ENCODE measurements around the gene MAB21L3. TPM values are rescaled to one million over a fixed set of nuclear protein-coding genes. Genes with fewer than 3 reads are reported as not detected.
A peak's percentile ranks its signal among the peaks of the same experiment; 100 is the strongest.

The MAB21L3 gene
- total and polyA plus RNA-seq, 2 of the 13 experiments (the other 11 are each of a cell fraction or from before 2014, with no cell fraction given), result 0.55 to 4.1 TPM

DNA sequence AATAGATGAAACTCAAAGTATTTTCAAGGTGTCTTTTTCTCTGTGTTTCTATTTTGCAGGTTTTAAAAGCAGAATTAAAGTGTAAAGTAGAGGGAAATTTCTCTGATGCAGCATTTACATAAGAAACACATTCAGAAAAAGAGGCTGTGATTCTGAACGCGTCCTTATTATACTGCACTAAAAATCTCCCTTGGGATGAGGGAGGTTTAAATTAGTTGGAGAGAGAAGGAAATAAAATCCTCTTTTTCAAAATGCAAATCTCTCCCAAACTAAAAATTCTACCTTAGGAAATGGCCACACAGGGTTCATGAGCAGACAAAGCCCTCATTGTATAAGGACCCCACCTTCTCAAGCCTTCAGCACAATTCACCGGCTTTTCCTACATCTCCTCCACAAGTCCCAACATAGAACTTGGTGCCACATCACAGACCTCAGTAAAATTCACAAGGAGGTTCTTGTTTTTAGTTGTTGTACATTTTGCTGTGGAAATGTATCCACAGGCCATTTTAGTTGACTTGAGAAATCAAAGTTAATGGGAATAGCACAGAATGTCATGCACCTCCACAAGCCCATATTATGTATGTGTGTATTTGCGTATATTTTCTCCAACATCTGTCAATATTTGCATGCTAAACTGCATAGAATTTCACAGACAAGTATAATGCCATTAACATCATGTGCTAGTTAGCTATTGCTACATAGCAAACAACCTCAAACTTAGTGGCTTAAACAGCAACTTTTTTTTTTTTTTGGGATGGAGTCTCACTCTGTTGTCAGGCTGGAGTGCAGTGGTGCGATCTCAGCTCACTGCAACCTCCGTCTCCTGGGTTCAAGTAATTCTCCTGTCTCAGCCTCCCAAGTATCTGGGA lies 59.8 kb downstream of the MAB21L3 start (continued):
- TF ChIP-seq, protein P1, sequence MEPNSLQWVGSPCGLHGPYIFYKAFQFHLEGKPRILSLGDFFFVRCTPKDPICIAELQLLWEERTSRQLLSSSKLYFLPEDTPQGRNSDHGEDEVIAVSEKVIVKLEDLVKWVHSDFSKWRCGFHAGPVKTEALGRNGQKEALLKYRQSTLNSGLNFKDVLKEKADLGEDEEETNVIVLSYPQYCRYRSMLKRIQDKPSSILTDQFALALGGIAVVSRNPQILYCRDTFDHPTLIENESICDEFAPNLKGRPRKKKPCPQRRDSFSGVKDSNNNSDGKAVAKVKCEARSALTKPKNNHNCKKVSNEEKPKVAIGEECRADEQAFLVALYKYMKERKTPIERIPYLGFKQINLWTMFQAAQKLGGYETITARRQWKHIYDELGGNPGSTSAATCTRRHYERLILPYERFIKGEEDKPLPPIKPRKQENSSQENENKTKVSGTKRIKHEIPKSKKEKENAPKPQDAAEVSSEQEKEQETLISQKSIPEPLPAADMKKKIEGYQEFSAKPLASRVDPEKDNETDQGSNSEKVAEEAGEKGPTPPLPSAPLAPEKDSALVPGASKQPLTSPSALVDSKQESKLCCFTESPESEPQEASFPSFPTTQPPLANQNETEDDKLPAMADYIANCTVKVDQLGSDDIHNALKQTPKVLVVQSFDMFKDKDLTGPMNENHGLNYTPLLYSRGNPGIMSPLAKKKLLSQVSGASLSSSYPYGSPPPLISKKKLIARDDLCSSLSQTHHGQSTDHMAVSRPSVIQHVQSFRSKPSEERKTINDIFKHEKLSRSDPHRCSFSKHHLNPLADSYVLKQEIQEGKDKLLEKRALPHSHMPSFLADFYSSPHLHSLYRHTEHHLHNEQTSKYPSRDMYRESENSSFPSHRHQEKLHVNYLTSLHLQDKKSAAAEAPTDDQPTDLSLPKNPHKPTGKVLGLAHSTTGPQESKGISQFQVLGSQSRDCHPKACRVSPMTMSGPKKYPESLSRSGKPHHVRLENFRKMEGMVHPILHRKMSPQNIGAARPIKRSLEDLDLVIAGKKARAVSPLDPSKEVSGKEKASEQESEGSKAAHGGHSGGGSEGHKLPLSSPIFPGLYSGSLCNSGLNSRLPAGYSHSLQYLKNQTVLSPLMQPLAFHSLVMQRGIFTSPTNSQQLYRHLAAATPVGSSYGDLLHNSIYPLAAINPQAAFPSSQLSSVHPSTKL (CRISPR knock-in tag; IDR thresholded peaks at IDR 0.05), result 0 out of 2 replicates have a peak, but pooled peaks have one; percentile 33
- no peak for TF ChIP-seq ZNF382 (CRISPR knock-in tag; IDR thresholded peaks at IDR 0.05; ENCODE audit: borderline replicate concordance)

DNA sequence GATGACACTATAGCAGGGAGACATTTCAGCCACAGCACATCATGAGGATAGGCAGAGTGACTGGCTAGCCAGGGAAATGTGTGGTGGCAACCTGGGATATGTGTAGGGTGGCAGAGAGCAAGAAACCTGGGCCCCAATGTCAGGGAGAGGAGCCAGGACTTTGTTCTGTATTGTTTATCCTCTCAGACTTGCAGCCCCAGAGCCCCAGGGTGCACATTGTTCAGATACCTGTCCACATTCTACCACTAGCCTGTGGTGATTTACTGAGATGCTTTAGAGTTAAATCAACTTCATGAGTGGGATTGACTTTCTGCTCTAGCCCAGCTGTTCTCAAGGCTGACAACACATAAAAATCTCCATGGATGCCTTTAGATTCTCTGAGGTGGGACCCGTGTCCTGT lies 61.5 kb downstream of the MAB21L3 start:
- 16% methylated on average over 1 of the region's 1 CpG for WGBS (ENCODE audit: low lambda C conversion rate)
- TF ChIP-seq ZMYM4 (CRISPR knock-in tag; IDR thresholded peaks at IDR 0.05), result 0 out of 2 replicates have a peak, but pooled peaks have one; percentile 33
- TF ChIP-seq ZMYM3 (CRISPR knock-in tag; IDR thresholded peaks at IDR 0.05), result peak; percentile 27; the same call in 1 of the 2 replicates
- TF ChIP-seq, protein P2, sequence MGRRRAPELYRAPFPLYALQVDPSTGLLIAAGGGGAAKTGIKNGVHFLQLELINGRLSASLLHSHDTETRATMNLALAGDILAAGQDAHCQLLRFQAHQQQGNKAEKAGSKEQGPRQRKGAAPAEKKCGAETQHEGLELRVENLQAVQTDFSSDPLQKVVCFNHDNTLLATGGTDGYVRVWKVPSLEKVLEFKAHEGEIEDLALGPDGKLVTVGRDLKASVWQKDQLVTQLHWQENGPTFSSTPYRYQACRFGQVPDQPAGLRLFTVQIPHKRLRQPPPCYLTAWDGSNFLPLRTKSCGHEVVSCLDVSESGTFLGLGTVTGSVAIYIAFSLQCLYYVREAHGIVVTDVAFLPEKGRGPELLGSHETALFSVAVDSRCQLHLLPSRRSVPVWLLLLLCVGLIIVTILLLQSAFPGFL (CRISPR knock-in tag; IDR thresholded peaks at IDR 0.05), result no peak
- peak; percentile 53 for TF ChIP-seq HDAC2 (CRISPR knock-in tag; IDR thresholded peaks at IDR 0.05)
- TF ChIP-seq KAT2B (IDR thresholded peaks at IDR 0.05; ENCODE audit: borderline replicate concordance, low read depth, low read length), result no peak
- TF ChIP-seq BCL6 (CRISPR knock-in tag; IDR thresholded peaks at IDR 0.05), result peak; percentile 49
- TF ChIP-seq, protein P3, sequence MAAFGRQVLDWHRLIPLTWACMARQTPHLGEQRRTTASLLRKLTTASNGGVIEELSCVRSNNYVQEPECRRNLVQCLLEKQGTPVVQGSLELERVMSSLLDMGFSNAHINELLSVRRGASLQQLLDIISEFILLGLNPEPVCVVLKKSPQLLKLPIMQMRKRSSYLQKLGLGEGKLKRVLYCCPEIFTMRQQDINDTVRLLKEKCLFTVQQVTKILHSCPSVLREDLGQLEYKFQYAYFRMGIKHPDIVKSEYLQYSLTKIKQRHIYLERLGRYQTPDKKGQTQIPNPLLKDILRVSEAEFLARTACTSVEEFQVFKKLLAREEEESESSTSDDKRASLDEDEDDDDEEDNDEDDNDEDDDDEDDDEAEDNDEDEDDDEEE (CRISPR knock-in tag; IDR thresholded peaks at IDR 0.05), result no peak
- TF ChIP-seq TAF1 (CRISPR knock-in tag; IDR thresholded peaks at IDR 0.05), result no peak
- peak; percentile 68 for TF ChIP-seq POGZ (CRISPR knock-in tag; IDR thresholded peaks at IDR 0.05)
- TF ChIP-seq SOX13 (IDR thresholded peaks at IDR 0.05), result peak; percentile 75
- peak in 1 of 2 experiments; percentile 89; a peak in 2 of 4 replicates for TF ChIP-seq SOX13 (CRISPR knock-in tag; conservative IDR thresholded peaks at IDR 0.05 in 1 of 2, IDR thresholded peaks at IDR 0.05 in 1 of 2)
- peak; percentile 93 for TF ChIP-seq SOX5 (CRISPR knock-in tag; IDR thresholded peaks at IDR 0.05; ENCODE audit: borderline replicate concordance)
- TF ChIP-seq ZEB1 (IDR thresholded peaks at IDR 0.05; ENCODE audit: insufficient replicate concordance, low read depth), result peak; percentile 31
- 0 out of 2 replicates have a peak, but pooled peaks have one; percentile 35 for TF ChIP-seq RXRB (CRISPR knock-in tag; IDR thresholded peaks at IDR 0.05; ENCODE audit: borderline replicate concordance)

More for the DNA sequence above, 61.5 kb downstream of the MAB21L3 start:
- no peaks in the 10 kb centered on the region for H3K79me2 ChIP-seq (ENCODE audit: insufficient read depth, low read length)
- no TSS peak for BruUV-seq (replicated peaks)
- peak overlapping the region; percentile 38 for H3K4me2 ChIP-seq (ENCODE audit: low read depth, low read length)
- POLR2A ChIA-PET, result no interaction called here
- no peak overlapping the region for H3K9ac ChIP-seq (ENCODE audit: insufficient read depth, low read depth, low read length)
- no peaks in the 10 kb centered on the region for H3K36me3 ChIP-seq (replicated peaks in 1 of 2; ENCODE audit: control insufficient read depth in 1 of 2, insufficient read depth in 2 of 2, low read length in 2 of 2)
- no peak overlapping the region for H2AFZ ChIP-seq (ENCODE audit: low read length)
- no peak overlapping the region for H3K4me3 ChIP-seq (replicated peaks in 1 of 3; ENCODE audit: insufficient read depth in 1 of 3, low read depth in 2 of 3, low read length in 3 of 3)
- H3K9me3 ChIP-seq (ENCODE audit: low read length), result no peaks in the 10 kb centered on the region
- CTCF ChIA-PET (ENCODE audit: low intra/inter-chr PET ratio, low total read pairs), result no interaction called here
- no peak for FAIRE-seq
- intact Hi-C loops (cut with micrococcal nuclease; ENCODE audit: unreplicated experiment), result no loop called here
- peak overlapping the region; percentile 47 for H3K27ac ChIP-seq (ENCODE audit: extremely low read length, insufficient read depth, low read length)
- peak; percentile 80 for ATAC-seq
- no peaks in the 10 kb centered on the region for H4K20me1 ChIP-seq (ENCODE audit: insufficient read depth, low read length)
- H3K27me3 ChIP-seq (ENCODE audit: control insufficient read depth in 1 of 2, insufficient read depth in 2 of 2, low read length in 2 of 2), result no peaks in the 10 kb centered on the region
- H3K4me1 ChIP-seq (ENCODE audit: insufficient read depth, low read length), result peaks cover 89% of the 10 kb centered on the region
- DNase-seq (ENCODE audit: low spot score), result peak; percentile 72
- in situ Hi-C loops (cut with HindIII; ENCODE audit: extremely low pct_ligation_motif_present, low pct_unique_long_range_greater_than_20kb), result loop anchor here (25.0 kb wide), 1 partner anchor 90 kb away; no protein-coding TSS in a partner anchor
